HepG2 (cell line): ENCODE measurements around the gene CDH23. TPM values are rescaled to one million over a fixed set of nuclear protein-coding genes. Genes with fewer than 3 reads are reported as not detected.

Source experiments
- ATAC-seq: fragments of 200-7000 bp; cut with Tn5 transposase; 3 replicates; pipeline ENCODE4 v1.9.1; 2020; ENCODE audit warnings: mild to moderate bottlenecking, moderate library complexity
- BruUV-seq: library from RNA; stranded (reverse); fragments of 400-500 nt; replicated peaks from 2 replicates; lab custom pipeline; 2021; lab: Mats Ljungman, UMichigan
- CTCF ChIA-PET: fragments of 300-600 bp; formaldehyde crosslinking; extraction: SDS; loops from one replicate; lab custom pipeline; 2021; ENCODE audit warnings: low total read pairs, inconsistent platforms, low intra/inter-chr PET ratio; lab: Yijun Ruan, JAX
- POLR2A ChIA-PET: fragments of 350-600 bp; sonication (Branson Sonifier 250); formaldehyde crosslinking; loops from one replicate; lab custom pipeline; 2020; ENCODE audit warnings: antibody characterized with exemption, inconsistent platforms; lab: Yijun Ruan, JAX
- DNase-seq: peaks from one replicate; pipeline ENCODE4 v3.0.0-alpha.2; 2015; ENCODE audit warnings: low spot score
- FAIRE-seq: peaks from 3 replicates; lab custom pipeline; 2011; peaks lifted over from hg19 to GRCh38; lab: Jason Lieb, UNC
- H2AFZ ChIP-seq: one replicate; pipeline ENCODE4 v1.6.1; 2011; ENCODE audit warnings: low read length, inconsistent platforms
- H3K27ac ChIP-seq: fragments of 300-600 bp; 3 replicates; pipeline ENCODE4 v1.8.0; 2011; ENCODE audit warnings: mixed run types, mild to moderate bottlenecking, mixed read lengths, low read length, inconsistent platforms; ENCODE audit not compliant: insufficient read depth; ENCODE audit errors: extremely low read length
- H3K27me3 ChIP-seq, 2 experiments: fragments of 200-600 bp in 1 of 2; 2 replicates in 1 of 2; 3 replicates in 1 of 2; pipeline versions ENCODE4 v1.6.0 to v1.8.0; 2011; ENCODE audit warnings: low read length in 2 of 2, mild to moderate bottlenecking in 2 of 2, moderate library complexity in 2 of 2, inconsistent platforms in 1 of 2; ENCODE audit not compliant: insufficient read depth in 2 of 2, control insufficient read depth in 1 of 2
- H3K36me3 ChIP-seq, 2 experiments: fragments of 200-600 bp in 1 of 2; replicated peaks in 1 of 2; 2 replicates in 1 of 2; 3 replicates in 1 of 2; pipeline versions ENCODE4 v1.5.1 to v1.8.0; 2011; ENCODE audit warnings: low read length in 2 of 2, inconsistent platforms in 1 of 2; ENCODE audit not compliant: insufficient read depth in 2 of 2, control insufficient read depth in 1 of 2
- H3K4me1 ChIP-seq: 2 replicates; pipeline ENCODE4 v1.5.1; 2012; ENCODE audit warnings: low read length, inconsistent platforms; ENCODE audit not compliant: insufficient read depth
- H3K4me2 ChIP-seq: 2 replicates; pipeline ENCODE4 v1.6.0; 2011; ENCODE audit warnings: low read depth, low read length, inconsistent platforms
- H3K4me3 ChIP-seq, 3 experiments: fragments of 200-600 bp in 1 of 3; sonication (generic), shearing (Covaris generic) in 1 of 3; replicated peaks in 1 of 3; 2 replicates each; pipeline ENCODE4 v1.5.1; 2011 to 2016; ENCODE audit warnings: low read length in 3 of 3, inconsistent platforms in 2 of 3, low read depth in 2 of 3, mild to moderate bottlenecking in 2 of 3, control low read depth in 1 of 3, mixed read lengths in 1 of 3; ENCODE audit not compliant: insufficient read depth in 1 of 3
- H3K79me2 ChIP-seq: one replicate; pipeline ENCODE4 v1.6.1; 2011; ENCODE audit warnings: low read length, inconsistent platforms; ENCODE audit not compliant: insufficient read depth
- H3K9ac ChIP-seq: 2 replicates; pipeline ENCODE4 v1.6.0; 2011; ENCODE audit warnings: mild to moderate bottlenecking, low read depth, low read length, inconsistent platforms; ENCODE audit not compliant: insufficient read depth
- H3K9me3 ChIP-seq: 2 replicates; pipeline ENCODE4 v1.5.1; 2012; ENCODE audit warnings: mild to moderate bottlenecking, low read length
- H4K20me1 ChIP-seq: 2 replicates; pipeline ENCODE4 v1.6.0; 2011; ENCODE audit warnings: inconsistent platforms, mild to moderate bottlenecking, low read length, moderate library complexity; ENCODE audit not compliant: insufficient read depth
- CBX1 ChIP-seq: IDR thresholded peaks from one replicate; pipeline ENCODE4 v1.6.1; 2016; ENCODE audit warnings: antibody characterized with exemption, low read depth
- DBP ChIP-seq: sonication (generic); formaldehyde crosslinking; IDR thresholded peaks from 2 replicates; pipeline ENCODE4 v1.4.0; 2020; ENCODE audit warnings: missing genetic modification reagents; ENCODE audit errors: not compliant biosample characterization
- EED ChIP-seq: sonication (generic); formaldehyde crosslinking; IDR thresholded peaks from 2 replicates; pipeline ENCODE4 v1.5.0; 2020; ENCODE audit warnings: mild to moderate bottlenecking, missing genetic modification reagents
- KDM1A ChIP-seq: IDR thresholded peaks from 2 replicates; pipeline ENCODE4 v1.6.1; 2016; ENCODE audit warnings: missing compliant biosample characterization
- MBD4 ChIP-seq: IDR thresholded peaks from 2 replicates; pipeline ENCODE4 v1.6.1; 2012; ENCODE audit warnings: low read length, inconsistent platforms, borderline replicate concordance
- NFIB ChIP-seq: sonication (generic); formaldehyde crosslinking; IDR thresholded peaks from 2 replicates; pipeline ENCODE4 v1.9.0; 2021; ENCODE audit warnings: missing genetic modification reagents, mild to moderate bottlenecking, borderline replicate concordance
- NR3C1 ChIP-seq: sonication (generic); formaldehyde crosslinking; IDR thresholded peaks from 2 replicates; pipeline ENCODE4 v1.4.0; 2020; ENCODE audit warnings: missing genetic modification reagents
- TRIM22 ChIP-seq: fragments of 450-650 bp; IDR thresholded peaks from 2 replicates; pipeline ENCODE4 v1.6.1; 2017
- YY1 ChIP-seq: IDR thresholded peaks from 2 replicates; pipeline ENCODE4 v1.6.1; 2011; ENCODE audit warnings: low read length, low read depth, moderate library complexity, mild to moderate bottlenecking; ENCODE audit not compliant: insufficient read depth, insufficient replicate concordance
- ZMAT3 ChIP-seq: sonication (generic); formaldehyde crosslinking; conservative IDR thresholded peaks from 2 replicates; pipeline ENCODE4 v1.7.0; 2021; ENCODE audit warnings: missing genetic modification reagents
- ZNF3 ChIP-seq: IDR thresholded peaks from 2 replicates; pipeline ENCODE4 v1.7.0; 2017; ENCODE audit warnings: inconsistent platforms
- ZNF317 ChIP-seq: sonication (generic); formaldehyde crosslinking; IDR thresholded peaks from 2 replicates; pipeline ENCODE4 v1.5.0; 2020; ENCODE audit warnings: mild to moderate bottlenecking, missing genetic modification reagents
- ZNF616 ChIP-seq: sonication (generic); formaldehyde crosslinking; IDR thresholded peaks from 2 replicates; pipeline ENCODE4 v1.5.0; 2020; ENCODE audit warnings: low read depth, mild to moderate bottlenecking, missing genetic modification reagents
- ZNF777 ChIP-seq: sonication (generic); formaldehyde crosslinking; IDR thresholded peaks from 2 replicates; pipeline ENCODE4 v1.4.0; 2020; ENCODE audit warnings: missing genetic modification reagents
- whole genome bisulfite sequencing: methylation state at CpG from one replicate; pipeline ENCODE4 v1.1.6; 2017; ENCODE audit warnings: low lambda C conversion rate; 5-methylcytosine and 5-hydroxymethylcytosine counted together
- in situ Hi-C: cut with HindIII; loops from 2 replicates; pipeline ENCODE4 v1.10.0; 2017; ENCODE audit warnings: low pct_unique_long_range_greater_than_20kb; ENCODE audit not compliant: extremely low pct_ligation_motif_present
- intact Hi-C: fragments of 100-400 bp; cut with micrococcal nuclease; formaldehyde crosslinking; loops from one replicate; pipeline ENCODE4 v1.10.0; 2022; ENCODE audit not compliant: unreplicated experiment
- polyA plus RNA-seq, 8 experiments: library from polyadenylated mRNA; depleted of rRNA in 3 of 8; stranded (reverse) in 7 of 8; unstranded in 1 of 8; fragments of >200 nt; fragmentation: Illumina TruSeq in 4 of 8; extraction: Trizol in 4 of 8; gene quantifications; 2 replicates each; pipeline versions ENCODE4 v1.2.1 to v1.2.3, GENCODE V29; 2011 to 2016; ENCODE audit warnings: low read depth in 4 of 8, missing spikeins in 1 of 8, mixed read lengths in 1 of 8; ENCODE audit not compliant: insufficient read depth in 1 of 8
- total RNA-seq, 5 experiments: library from RNA; depleted of rRNA; stranded (reverse); fragments of >200 nt; fragmentation: Illumina TruSeq; extraction: Trizol; gene quantifications; 2 replicates each; pipeline ENCODE4 v1.2.3, GENCODE V29; 2016; ENCODE audit warnings: low read depth in 1 of 5

The CDH23 gene
- total and polyA plus RNA-seq, 2 of the 13 experiments (the other 11 are each of a cell fraction or from before 2014, with no cell fraction given): 0.13 TPM; not detected in 1

- in situ Hi-C loops: no loop called here
- Histone ChIP-seq H3K4me2 (no peak overlapping the region), H2AFZ (no peak overlapping the region), H3K9me3 (no peaks in the 10 kb centered on the region), H3K27ac (no peak overlapping the region), H4K20me1 (no peaks in the 10 kb centered on the region), H3K4me3 (no peak overlapping the region), H3K79me2 (no peaks in the 10 kb centered on the region), H3K27me3 (peaks cover 0 to 5% of the 10 kb centered on the region in 2 experiments; a peak in 1 of 5 replicates), H3K36me3 (no peaks in the 10 kb centered on the region), H3K9ac (no peak overlapping the region), H3K4me1 (no peaks in the 10 kb centered on the region)
- WGBS: 5% methylated on average over 4 of the region's 4 CpGs
- intact Hi-C loops: no loop called here
- FAIRE-seq (no peak), ATAC-seq (no peak), DNase-seq (no peak)
- TF ChIP-seq YY1 (no peak), NR3C1 (no peak), ZNF616 (no peak), TRIM22 (no peak), EED (CRISPR knock-in tag) (no peak), KDM1A (no peak), ZNF3 (CRISPR knock-in tag) (no peak), DBP (no peak), ZMAT3 (CRISPR knock-in tag) (no peak), ZNF777 (no peak), NFIB (CRISPR knock-in tag) (no peak), ZNF317 (CRISPR knock-in tag) (no peak), MBD4 (no peak), CBX1 (no peak)
- ChIA-PET CTCF (no interaction called here), POLR2A (no interaction called here)
- no TSS peak for BruUV-seq
These were observed 24.3 kb downstream of the CDH23 start for GRCh38 chr10:71421075-71421434.
